ENCODE data around the gene TMOD1.
"Not testable (repeated sequence)": the region's sequence is repeated elsewhere in the genome, so short reads cannot be mapped to it uniquely, and the experiment has no call there.

DNA sequence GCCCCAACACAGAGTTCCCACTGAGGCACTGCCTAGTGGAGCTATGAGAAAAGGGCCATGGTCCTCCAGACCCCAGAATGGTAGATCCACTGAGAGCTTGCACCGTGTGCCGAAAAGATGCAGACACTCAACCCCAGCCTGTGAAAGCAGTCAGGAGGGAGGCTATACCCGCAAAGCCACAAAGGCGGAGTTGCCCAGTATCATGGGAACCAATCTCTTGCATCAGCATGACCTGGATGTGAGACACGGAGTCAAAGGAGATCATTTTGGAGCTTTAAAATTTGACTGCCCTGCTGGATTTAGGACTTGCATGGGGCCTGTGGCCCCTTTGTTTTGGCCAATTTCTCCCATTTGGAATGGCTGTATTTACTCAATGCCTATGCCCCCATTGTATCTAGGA lies 121.0 kb downstream of the TMOD1 start:
- TF ChIP-seq, protein P1, sequence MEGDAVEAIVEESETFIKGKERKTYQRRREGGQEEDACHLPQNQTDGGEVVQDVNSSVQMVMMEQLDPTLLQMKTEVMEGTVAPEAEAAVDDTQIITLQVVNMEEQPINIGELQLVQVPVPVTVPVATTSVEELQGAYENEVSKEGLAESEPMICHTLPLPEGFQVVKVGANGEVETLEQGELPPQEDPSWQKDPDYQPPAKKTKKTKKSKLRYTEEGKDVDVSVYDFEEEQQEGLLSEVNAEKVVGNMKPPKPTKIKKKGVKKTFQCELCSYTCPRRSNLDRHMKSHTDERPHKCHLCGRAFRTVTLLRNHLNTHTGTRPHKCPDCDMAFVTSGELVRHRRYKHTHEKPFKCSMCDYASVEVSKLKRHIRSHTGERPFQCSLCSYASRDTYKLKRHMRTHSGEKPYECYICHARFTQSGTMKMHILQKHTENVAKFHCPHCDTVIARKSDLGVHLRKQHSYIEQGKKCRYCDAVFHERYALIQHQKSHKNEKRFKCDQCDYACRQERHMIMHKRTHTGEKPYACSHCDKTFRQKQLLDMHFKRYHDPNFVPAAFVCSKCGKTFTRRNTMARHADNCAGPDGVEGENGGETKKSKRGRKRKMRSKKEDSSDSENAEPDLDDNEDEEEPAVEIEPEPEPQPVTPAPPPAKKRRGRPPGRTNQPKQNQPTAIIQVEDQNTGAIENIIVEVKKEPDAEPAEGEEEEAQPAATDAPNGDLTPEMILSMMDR (IDR thresholded peaks at IDR 0.05) = not testable (repeated sequence)
- not testable (repeated sequence) for TF ChIP-seq ZFX (IDR thresholded peaks at IDR 0.05; ENCODE audit: borderline replicate concordance)

Data from 22Rv1 (cell line).